ENCODE results near the gene EYS. TPM values are rescaled to one million over a fixed set of nuclear protein-coding genes. Genes with fewer than 3 reads are reported as not detected.

The EYS gene
- total RNA-seq, 1 experiment from 2014 or later, result not detected

DNA sequence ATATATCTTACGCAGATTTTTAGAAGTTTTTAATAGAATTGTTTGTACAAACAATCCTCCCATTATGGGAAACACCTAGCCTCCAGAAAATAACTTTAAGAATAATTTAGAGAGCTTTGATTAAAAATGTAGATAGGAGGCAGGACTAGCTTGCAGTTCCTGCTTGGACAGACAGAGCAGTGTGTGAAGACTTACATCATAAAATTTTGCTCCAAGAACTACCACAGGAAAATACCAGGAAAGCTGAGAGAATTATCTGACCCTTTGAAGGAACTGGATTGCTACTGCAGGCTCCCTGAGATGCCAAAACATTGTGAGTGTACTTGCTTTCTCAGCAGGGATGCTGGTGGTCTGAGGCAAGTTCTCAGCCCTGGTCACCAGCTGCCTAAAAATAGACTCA is 64.2 kb downstream of the EYS start:
- ChIA-PET CTCF (no interaction called here), POLR2A (no interaction called here)
- H3K27me3 Mint-ChIP-seq (ENCODE audit: insufficient read depth, unreplicated experiment), result no peaks in the 10 kb centered on the region
- H3K27ac Mint-ChIP-seq (ENCODE audit: unreplicated experiment), result no peak overlapping the region
- H3K36me3 Mint-ChIP-seq (ENCODE audit: insufficient read depth, unreplicated experiment), result no peaks in the 10 kb centered on the region
- H3K4me1 Mint-ChIP-seq (ENCODE audit: low read depth, unreplicated experiment), result no peaks in the 10 kb centered on the region
- no peak for DNase-seq
- TF ChIP-seq CTCF (IDR thresholded peaks at IDR 0.05; ENCODE audit: insufficient read depth in 1 of 2, low read depth in 1 of 2, low read length in 1 of 2, severe bottlenecking in 1 of 2, unreplicated experiment in 1 of 2), result no peak
- no peaks in the 10 kb centered on the region for H3K9me3 ChIP-seq
- no peaks in the 10 kb centered on the region for H3K36me3 ChIP-seq (ENCODE audit: control insufficient read depth, insufficient read depth, low read length)
- H3K4me3 ChIP-seq (ENCODE audit: low read depth, low read length), result no peak overlapping the region
- H3K4me1 ChIP-seq, result no peaks in the 10 kb centered on the region
- no TSS peak for BruUV-seq (replicated peaks)
- intact Hi-C loops (cut with micrococcal nuclease; ENCODE audit: unreplicated experiment), result no loop called here
- no peak overlapping the region for H3K4me3 Mint-ChIP-seq (ENCODE audit: unreplicated experiment)
- H3K27me3 ChIP-seq (replicated peaks; ENCODE audit: control insufficient read depth, insufficient read depth, low read length), result no peaks in the 10 kb centered on the region
- H3K9me3 Mint-ChIP-seq (ENCODE audit: unreplicated experiment), result no peaks in the 10 kb centered on the region

- H3K4me1 ChIP-seq, result no peaks in the 10 kb centered on the region
- Mint-ChIP-seq H3K36me3 (ENCODE audit: insufficient read depth, unreplicated experiment) (no peaks in the 10 kb centered on the region), H3K27me3 (ENCODE audit: insufficient read depth, unreplicated experiment) (no peaks in the 10 kb centered on the region), H3K4me1 (ENCODE audit: low read depth, unreplicated experiment) (no peaks in the 10 kb centered on the region), H3K9me3 (ENCODE audit: unreplicated experiment) (no peaks in the 10 kb centered on the region), H3K27ac (ENCODE audit: unreplicated experiment) (no peak overlapping the region), H3K4me3 (ENCODE audit: unreplicated experiment) (no peak overlapping the region)
- H3K9me3 ChIP-seq, result no peaks in the 10 kb centered on the region
- CTCF ChIA-PET, result interaction anchor here (0.7 kb wide), 1 partner anchor 34 kb away, joined by 3 read pairs; no protein-coding TSS in a partner anchor
- no TSS peak for BruUV-seq (replicated peaks)
- H3K27me3 ChIP-seq (replicated peaks; ENCODE audit: control insufficient read depth, insufficient read depth, low read length), result no peaks in the 10 kb centered on the region
- no peak overlapping the region for H3K4me3 ChIP-seq (ENCODE audit: low read depth, low read length)
- peak; percentile 52 to 68 for TF ChIP-seq CTCF (IDR thresholded peaks at IDR 0.05; ENCODE audit: insufficient read depth in 1 of 2, low read depth in 1 of 2, low read length in 1 of 2, severe bottlenecking in 1 of 2, unreplicated experiment in 1 of 2)
- intact Hi-C loops (cut with micrococcal nuclease; ENCODE audit: unreplicated experiment), result loop anchor here (1.0 kb wide), 1 partner anchor 138 kb away; no protein-coding TSS in a partner anchor
- POLR2A ChIA-PET, result no interaction called here
- DNase-seq, result peak; percentile 62 to 66
- H3K36me3 ChIP-seq (ENCODE audit: control insufficient read depth, insufficient read depth, low read length), result no peaks in the 10 kb centered on the region
These were observed 68.8 kb downstream of the EYS start for GRCh38 chr6:65638047-65638831.

- Mint-ChIP-seq H3K36me3 (ENCODE audit: insufficient read depth, unreplicated experiment) (no peaks in the 10 kb centered on the region), H3K27ac (ENCODE audit: unreplicated experiment) (no peak overlapping the region), H3K4me1 (ENCODE audit: low read depth, unreplicated experiment) (no peaks in the 10 kb centered on the region), H3K27me3 (ENCODE audit: insufficient read depth, unreplicated experiment) (no peaks in the 10 kb centered on the region), H3K9me3 (ENCODE audit: unreplicated experiment) (no peaks in the 10 kb centered on the region), H3K4me3 (ENCODE audit: unreplicated experiment) (no peak overlapping the region)
- ChIA-PET POLR2A (no interaction called here), CTCF (no interaction called here)
- intact Hi-C loops (cut with micrococcal nuclease; ENCODE audit: unreplicated experiment), result loop anchor here (1.0 kb wide), 1 partner anchor 139 kb away; no protein-coding TSS in a partner anchor
- H3K27me3 ChIP-seq (replicated peaks; ENCODE audit: control insufficient read depth, insufficient read depth, low read length), result no peaks in the 10 kb centered on the region
- H3K9me3 ChIP-seq, result no peaks in the 10 kb centered on the region
- no peak for DNase-seq
- H3K4me1 ChIP-seq, result no peaks in the 10 kb centered on the region
- no peak overlapping the region for H3K4me3 ChIP-seq (ENCODE audit: low read depth, low read length)
- BruUV-seq (replicated peaks), result no TSS peak
- H3K36me3 ChIP-seq (ENCODE audit: control insufficient read depth, insufficient read depth, low read length), result no peaks in the 10 kb centered on the region
- no peak for TF ChIP-seq CTCF (IDR thresholded peaks at IDR 0.05; ENCODE audit: insufficient read depth in 1 of 2, low read depth in 1 of 2, low read length in 1 of 2, severe bottlenecking in 1 of 2, unreplicated experiment in 1 of 2)
These were observed 69.6 kb downstream of the EYS start for GRCh38 chr6:65637289-65638046.

Measured in Caco-2 (cell line).